Endothelial cell of umbilical vein (primary cell): ENCODE data around the gene ACAA1. TPM values are rescaled to one million over a fixed set of nuclear protein-coding genes. Genes with fewer than 3 reads are reported as not detected.

ENCODE experiments used
- BruUV-seq: library from RNA; stranded (reverse); fragments of 400-500 nt; replicated peaks from 2 replicates; lab custom pipeline; 2021; lab: Mats Ljungman, UMichigan
- CTCF ChIA-PET: fragments of 300-600, 350-600 bp; sonication (Branson Sonifier 250); formaldehyde crosslinking; loops from one replicate; lab custom pipeline; 2021; ENCODE audit warnings: antibody characterized with exemption, inconsistent platforms; lab: Charles Lee
- POLR2A ChIA-PET: fragments of 300-600, 350-600 bp; sonication (Branson Sonifier 250); formaldehyde crosslinking; loops from one replicate; lab custom pipeline; 2021; ENCODE audit warnings: antibody characterized with exemption, inconsistent platforms; lab: Charles Lee
- DNase-seq: peaks from one replicate; pipeline ENCODE4 v3.0.0-alpha.2; 2011; ENCODE audit warnings: low read depth, low spot score
- FAIRE-seq: peaks from 2 replicates; lab custom pipeline; 2011; peaks lifted over from hg19 to GRCh38; lab: Jason Lieb, UNC
- H2AFZ ChIP-seq: 2 replicates; pipeline ENCODE4 v1.6.0; 2012; ENCODE audit warnings: low read depth, low read length, control low read depth, inconsistent platforms
- H3K27ac ChIP-seq: 2 replicates; pipeline ENCODE4 v1.5.1; 2011; ENCODE audit warnings: low read depth, mild to moderate bottlenecking, control low read depth, low read length, moderate library complexity; ENCODE audit not compliant: insufficient read depth
- H3K27me3 ChIP-seq, 2 experiments: 2 replicates each; pipeline versions ENCODE4 v1.6.0 to v1.6.1; 2011; ENCODE audit warnings: low read length in 2 of 2, mixed read lengths in 1 of 2; ENCODE audit not compliant: control insufficient read depth in 2 of 2, insufficient read depth in 2 of 2
- H3K36me3 ChIP-seq, 2 experiments: 2 replicates in 1 of 2; 3 replicates in 1 of 2; pipeline ENCODE4 v1.5.1; 2011; ENCODE audit warnings: low read length in 2 of 2, mild to moderate bottlenecking in 1 of 2, moderate library complexity in 1 of 2; ENCODE audit not compliant: control insufficient read depth in 2 of 2, insufficient read depth in 2 of 2; ENCODE audit errors: extremely low read depth in 1 of 2
- H3K4me1 ChIP-seq: 3 replicates; pipeline ENCODE4 v1.5.1; 2011; ENCODE audit warnings: mild to moderate bottlenecking, low read length; ENCODE audit not compliant: control insufficient read depth, insufficient read depth; ENCODE audit errors: extremely low read depth
- H3K4me2 ChIP-seq: 2 replicates; pipeline ENCODE4 v1.6.1; 2011; ENCODE audit warnings: low read length, control low read depth, mixed read lengths; ENCODE audit not compliant: insufficient read depth
- H3K4me3 ChIP-seq, 3 experiments: fragments of 200-600 bp in 1 of 3; sonication (generic), shearing (Covaris generic) in 1 of 3; replicated peaks in 1 of 3; 2 replicates each; pipeline ENCODE4 v1.5.1; 2011 to 2016; ENCODE audit warnings: control low read depth in 3 of 3, low read length in 3 of 3, mild to moderate bottlenecking in 2 of 3, inconsistent platforms in 1 of 3, low read depth in 1 of 3, moderate library complexity in 1 of 3; ENCODE audit not compliant: insufficient read depth in 1 of 3
- H3K79me2 ChIP-seq: 2 replicates; pipeline ENCODE4 v1.6.0; 2012; ENCODE audit warnings: low read length, inconsistent platforms; ENCODE audit not compliant: control insufficient read depth, insufficient read depth
- H3K9ac ChIP-seq: replicated peaks from 2 replicates; pipeline ENCODE3; 2011; ENCODE audit warnings: low read length, control low read depth; ENCODE audit not compliant: insufficient read depth; ENCODE audit errors: extremely low read depth
- H3K9me1 ChIP-seq: replicated peaks from 3 replicates; pipeline ENCODE4 v1.6.0; 2011; ENCODE audit warnings: mild to moderate bottlenecking, low read length; ENCODE audit not compliant: control insufficient read depth, insufficient read depth; ENCODE audit errors: extremely low read depth
- H3K9me3 ChIP-seq: replicated peaks from 2 replicates; pipeline ENCODE4 v1.5.1; 2012; ENCODE audit warnings: low read length, inconsistent platforms; ENCODE audit not compliant: control insufficient read depth, insufficient read depth
- H4K20me1 ChIP-seq: replicated peaks from 2 replicates; pipeline ENCODE3; 2011; ENCODE audit warnings: mild to moderate bottlenecking, low read length; ENCODE audit not compliant: control insufficient read depth, insufficient read depth; ENCODE audit errors: extremely low read depth
- EZH2 ChIP-seq: IDR thresholded peaks from 2 replicates; pipeline ENCODE4 v1.6.1; 2012; ENCODE audit warnings: borderline replicate concordance, low read depth, mild to moderate bottlenecking, moderate library complexity, low read length, inconsistent platforms; ENCODE audit not compliant: severe bottlenecking
- FOS ChIP-seq: IDR thresholded peaks from 2 replicates; pipeline ENCODE4 v1.6.1; 2011; ENCODE audit warnings: mild to moderate bottlenecking, low read length, moderate library complexity, borderline replicate concordance; ENCODE audit not compliant: insufficient read depth
- GATA2 ChIP-seq: IDR thresholded peaks from 2 replicates; pipeline ENCODE4 v1.7.0; 2011; ENCODE audit warnings: low read depth, mild to moderate bottlenecking, moderate library complexity, mixed read lengths, low read length; ENCODE audit not compliant: insufficient read length, insufficient read depth
- JUN ChIP-seq: IDR thresholded peaks from 2 replicates; pipeline ENCODE4 v1.6.1; 2011; ENCODE audit warnings: borderline replicate concordance, low read depth; ENCODE audit not compliant: insufficient read length, insufficient read depth
- MAX ChIP-seq: IDR thresholded peaks from 2 replicates; pipeline ENCODE4 v1.6.1; 2011; ENCODE audit not compliant: insufficient read depth, insufficient read length
- MYC ChIP-seq: IDR thresholded peaks from one replicate; pipeline ENCODE4 v1.6.1; 2011; ENCODE audit warnings: mild to moderate bottlenecking, low read depth, low read length
- POLR2A ChIP-seq: IDR thresholded peaks from 2 replicates; pipeline ENCODE4 v1.6.1; 2012; ENCODE audit warnings: low read depth, mild to moderate bottlenecking, control low read depth, low read length
- POLR2AphosphoS5 ChIP-seq: IDR thresholded peaks from 2 replicates; pipeline ENCODE4 v1.6.1; 2012; ENCODE audit warnings: low read depth, mild to moderate bottlenecking, control low read depth, low read length, moderate library complexity; ENCODE audit not compliant: insufficient read depth
- dilution Hi-C: fragments of 300-500 bp; cut with MboI; formaldehyde crosslinking; loops from one replicate; pipeline ENCODE4 v1.15.0; 2019; ENCODE audit warnings: low sequenced_read_pairs; ENCODE audit not compliant: extremely low pct_ligation_motif_present
- intact Hi-C: fragments of 100-400 bp; cut with micrococcal nuclease; formaldehyde crosslinking; loops from one replicate; pipeline ENCODE4 v1.10.0; 2022
- polyA plus RNA-seq, 4 experiments: library from polyadenylated mRNA; depleted of rRNA in 3 of 4; stranded (reverse) in 3 of 4; unstranded in 1 of 4; fragments of >200 nt; gene quantifications; 2 replicates each; pipeline versions ENCODE4 v1.2.1 to v1.2.3, GENCODE V29; 2011 to 2012; ENCODE audit warnings: missing spikeins in 1 of 4
- total RNA-seq: library from RNA; stranded (reverse); gene quantifications from 2 replicates; pipeline ENCODE4 v1.2.3, GENCODE V29; 2021
- TF ChIP-seq, protein P1 (sequence below), 2 donors: IDR thresholded peaks; 1 replicate in 1 of 2; 2 replicates in 1 of 2; pipeline ENCODE4 v1.5.1; 2011; ENCODE audit warnings: low read length in 2 of 2, mild to moderate bottlenecking in 2 of 2, moderate library complexity in 2 of 2, control low read depth in 1 of 2, inconsistent platforms in 1 of 2, low read depth in 1 of 2; ENCODE audit not compliant: insufficient read depth in 1 of 2; ENCODE audit errors: extremely low read depth in 1 of 2

Gene ACAA1
- total and polyA plus RNA-seq, 2 donors (not counting 3 experiments of a cell fraction or from before 2014, with no cell fraction given): 52.1 to 53.8 TPM

DNA sequence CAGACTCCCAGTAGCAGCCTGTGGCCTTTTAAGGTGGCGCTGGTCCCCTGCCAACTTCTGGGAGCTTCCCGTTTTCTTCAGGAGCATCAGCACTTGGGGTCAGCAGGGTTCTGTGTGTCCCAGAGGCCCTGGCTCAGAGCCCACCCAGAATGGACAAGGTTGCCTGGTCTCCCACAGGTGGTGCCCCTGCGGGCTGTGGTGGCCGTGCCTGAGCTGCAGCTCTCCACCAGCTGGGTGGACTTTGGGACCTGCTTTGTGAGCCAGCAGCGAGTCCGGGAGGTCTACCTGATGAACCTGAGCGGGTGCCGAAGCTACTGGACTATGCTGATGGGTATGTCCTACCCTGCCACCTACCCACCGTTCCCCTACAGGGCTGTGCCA lies 15.5 kb downstream of the ACAA1 start:
- Histone ChIP-seq H3K4me3 (no peak overlapping the region), H3K9ac (no peak overlapping the region), H3K36me3 (peaks cover 9 to 24% of the 10 kb centered on the region in 2 experiments), H3K4me1 (no peaks in the 10 kb centered on the region), H3K79me2 (no peaks in the 10 kb centered on the region), H4K20me1 (no peaks in the 10 kb centered on the region), H3K9me1 (no peaks in the 10 kb centered on the region), H3K27ac (no peak overlapping the region), H3K27me3 (no peaks in the 10 kb centered on the region), H3K9me3 (no peaks in the 10 kb centered on the region), H3K4me2 (no peak overlapping the region), H2AFZ (no peak overlapping the region)
- BruUV-seq: no TSS peak
- DNase-seq (no peak), FAIRE-seq (no peak)
- intact Hi-C loops (no loop called here), dilution Hi-C loops (no loop called here)
- ChIA-PET CTCF (interaction anchor here (0.9 to 2.0 kb wide), 3 partner anchors 10 to 225 kb away, joined by 3 to 5 read pairs (median 3); partner anchors contain the start of gene XYLB), POLR2A (no interaction called here)
- TF ChIP-seq JUN: no peak
- no peak for TF ChIP-seq MYC
- no peak for TF ChIP-seq POLR2AphosphoS5
- no peak for TF ChIP-seq GATA2
- TF ChIP-seq EZH2: no peak
- TF ChIP-seq POLR2A: no peak
- no peak for TF ChIP-seq MAX
- no peak for TF ChIP-seq FOS
- TF ChIP-seq, protein P1, sequence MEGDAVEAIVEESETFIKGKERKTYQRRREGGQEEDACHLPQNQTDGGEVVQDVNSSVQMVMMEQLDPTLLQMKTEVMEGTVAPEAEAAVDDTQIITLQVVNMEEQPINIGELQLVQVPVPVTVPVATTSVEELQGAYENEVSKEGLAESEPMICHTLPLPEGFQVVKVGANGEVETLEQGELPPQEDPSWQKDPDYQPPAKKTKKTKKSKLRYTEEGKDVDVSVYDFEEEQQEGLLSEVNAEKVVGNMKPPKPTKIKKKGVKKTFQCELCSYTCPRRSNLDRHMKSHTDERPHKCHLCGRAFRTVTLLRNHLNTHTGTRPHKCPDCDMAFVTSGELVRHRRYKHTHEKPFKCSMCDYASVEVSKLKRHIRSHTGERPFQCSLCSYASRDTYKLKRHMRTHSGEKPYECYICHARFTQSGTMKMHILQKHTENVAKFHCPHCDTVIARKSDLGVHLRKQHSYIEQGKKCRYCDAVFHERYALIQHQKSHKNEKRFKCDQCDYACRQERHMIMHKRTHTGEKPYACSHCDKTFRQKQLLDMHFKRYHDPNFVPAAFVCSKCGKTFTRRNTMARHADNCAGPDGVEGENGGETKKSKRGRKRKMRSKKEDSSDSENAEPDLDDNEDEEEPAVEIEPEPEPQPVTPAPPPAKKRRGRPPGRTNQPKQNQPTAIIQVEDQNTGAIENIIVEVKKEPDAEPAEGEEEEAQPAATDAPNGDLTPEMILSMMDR (IDR thresholded peaks at IDR 0.05; ENCODE audit: extremely low read depth in 1 of 2, insufficient read depth in 1 of 2, low read depth in 1 of 2, low read length in 2 of 2): no peak
